IgD-negative memory B cell (primary cell): ENCODE data around the gene MPC1. TPM values are rescaled to one million over a fixed set of nuclear protein-coding genes. Genes with fewer than 3 reads are reported as not detected.

ENCODE experiments used
- polyA plus RNA-seq: library from polyadenylated mRNA; unstranded; fragments of 300-500 nt; fragmentation: Illumina TruSeq; gene quantifications from one replicate; pipeline ENCODE4 v1.2.3, GENCODE V29; 2021

The MPC1 gene
- polyA plus RNA-seq, 1 donor from 2014 or later: 38.6 TPM

Other genes starting within 250 kb of the MPC1 start
- not detected for gene TBXT, start 215.1 kb downstream of the MPC1 start, polyA plus RNA-seq
- not detected for gene PRR18, start 74.5 kb downstream of the MPC1 start, polyA plus RNA-seq
- gene SFT2D1, start 40.4 kb downstream of the MPC1 start, polyA plus RNA-seq: 64.2 TPM
- 0.15 TPM for gene RAMACL, start 203.7 kb upstream of the MPC1 start, polyA plus RNA-seq
- 4.9 TPM for gene RPS6KA2, start 244.3 kb upstream of the MPC1 start, polyA plus RNA-seq